Measurements from ENCODE around the gene C19orf67.

GRCh38 chr19:14035706-14036105 lies 49.9 kb downstream of the C19orf67 start:
- TF ChIP-seq CTCF (IDR thresholded peaks at IDR 0.05 in 8 of 11, conservative IDR thresholded peaks at IDR 0.05 in 3 of 11): no peak
- no peak for TF ChIP-seq POLR2AphosphoS5 (IDR thresholded peaks at IDR 0.05)
- no peak for TF ChIP-seq POLR2A (IDR thresholded peaks at IDR 0.05)

All from spleen (tissue), 7 donors.